Endothelial cell of umbilical vein (primary cell): ENCODE measurements around the gene FAM53B. TPM values are rescaled to one million over a fixed set of nuclear protein-coding genes. Genes with fewer than 3 reads are reported as not detected.

ENCODE experiments used
- BruUV-seq: library from RNA; stranded (reverse); fragments of 400-500 nt; replicated peaks from 2 replicates; lab custom pipeline; 2021; lab: Mats Ljungman, UMichigan
- CTCF ChIA-PET: fragments of 300-600, 350-600 bp; sonication (Branson Sonifier 250); formaldehyde crosslinking; loops from one replicate; lab custom pipeline; 2021; ENCODE audit warnings: antibody characterized with exemption, inconsistent platforms; lab: Charles Lee
- POLR2A ChIA-PET: fragments of 300-600, 350-600 bp; sonication (Branson Sonifier 250); formaldehyde crosslinking; loops from one replicate; lab custom pipeline; 2021; ENCODE audit warnings: antibody characterized with exemption, inconsistent platforms; lab: Charles Lee
- DNase-seq: peaks from one replicate; pipeline ENCODE4 v3.0.0-alpha.2; 2011; ENCODE audit warnings: low read depth, low spot score
- FAIRE-seq: peaks from 2 replicates; lab custom pipeline; 2011; peaks lifted over from hg19 to GRCh38; lab: Jason Lieb, UNC
- H2AFZ ChIP-seq: 2 replicates; pipeline ENCODE4 v1.6.0; 2012; ENCODE audit warnings: low read depth, low read length, control low read depth, inconsistent platforms
- H3K27ac ChIP-seq: 2 replicates; pipeline ENCODE4 v1.5.1; 2011; ENCODE audit warnings: low read depth, mild to moderate bottlenecking, control low read depth, low read length, moderate library complexity; ENCODE audit not compliant: insufficient read depth
- H3K27me3 ChIP-seq, 2 experiments: 2 replicates each; pipeline versions ENCODE4 v1.6.0 to v1.6.1; 2011; ENCODE audit warnings: low read length in 2 of 2, mixed read lengths in 1 of 2; ENCODE audit not compliant: control insufficient read depth in 2 of 2, insufficient read depth in 2 of 2
- H3K36me3 ChIP-seq, 2 experiments: 2 replicates in 1 of 2; 3 replicates in 1 of 2; pipeline ENCODE4 v1.5.1; 2011; ENCODE audit warnings: low read length in 2 of 2, mild to moderate bottlenecking in 1 of 2, moderate library complexity in 1 of 2; ENCODE audit not compliant: control insufficient read depth in 2 of 2, insufficient read depth in 2 of 2; ENCODE audit errors: extremely low read depth in 1 of 2
- H3K4me1 ChIP-seq: 3 replicates; pipeline ENCODE4 v1.5.1; 2011; ENCODE audit warnings: mild to moderate bottlenecking, low read length; ENCODE audit not compliant: control insufficient read depth, insufficient read depth; ENCODE audit errors: extremely low read depth
- H3K4me2 ChIP-seq: 2 replicates; pipeline ENCODE4 v1.6.1; 2011; ENCODE audit warnings: low read length, control low read depth, mixed read lengths; ENCODE audit not compliant: insufficient read depth
- H3K4me3 ChIP-seq, 3 experiments: fragments of 200-600 bp in 1 of 3; sonication (generic), shearing (Covaris generic) in 1 of 3; replicated peaks in 1 of 3; 2 replicates each; pipeline ENCODE4 v1.5.1; 2011 to 2016; ENCODE audit warnings: control low read depth in 3 of 3, low read length in 3 of 3, mild to moderate bottlenecking in 2 of 3, inconsistent platforms in 1 of 3, low read depth in 1 of 3, moderate library complexity in 1 of 3; ENCODE audit not compliant: insufficient read depth in 1 of 3
- H3K79me2 ChIP-seq: 2 replicates; pipeline ENCODE4 v1.6.0; 2012; ENCODE audit warnings: low read length, inconsistent platforms; ENCODE audit not compliant: control insufficient read depth, insufficient read depth
- H3K9ac ChIP-seq: replicated peaks from 2 replicates; pipeline ENCODE3; 2011; ENCODE audit warnings: low read length, control low read depth; ENCODE audit not compliant: insufficient read depth; ENCODE audit errors: extremely low read depth
- H3K9me1 ChIP-seq: replicated peaks from 3 replicates; pipeline ENCODE4 v1.6.0; 2011; ENCODE audit warnings: mild to moderate bottlenecking, low read length; ENCODE audit not compliant: control insufficient read depth, insufficient read depth; ENCODE audit errors: extremely low read depth
- H3K9me3 ChIP-seq: replicated peaks from 2 replicates; pipeline ENCODE4 v1.5.1; 2012; ENCODE audit warnings: low read length, inconsistent platforms; ENCODE audit not compliant: control insufficient read depth, insufficient read depth
- H4K20me1 ChIP-seq: replicated peaks from 2 replicates; pipeline ENCODE3; 2011; ENCODE audit warnings: mild to moderate bottlenecking, low read length; ENCODE audit not compliant: control insufficient read depth, insufficient read depth; ENCODE audit errors: extremely low read depth
- CTCF ChIP-seq, 2 donors: IDR thresholded peaks; 1 replicate in 1 of 2; 2 replicates in 1 of 2; pipeline ENCODE4 v1.5.1; 2011; ENCODE audit warnings: low read length in 2 of 2, mild to moderate bottlenecking in 2 of 2, moderate library complexity in 2 of 2, control low read depth in 1 of 2, inconsistent platforms in 1 of 2, low read depth in 1 of 2; ENCODE audit not compliant: insufficient read depth in 1 of 2; ENCODE audit errors: extremely low read depth in 1 of 2
- EZH2 ChIP-seq: IDR thresholded peaks from 2 replicates; pipeline ENCODE4 v1.6.1; 2012; ENCODE audit warnings: borderline replicate concordance, low read depth, mild to moderate bottlenecking, moderate library complexity, low read length, inconsistent platforms; ENCODE audit not compliant: severe bottlenecking
- FOS ChIP-seq: IDR thresholded peaks from 2 replicates; pipeline ENCODE4 v1.6.1; 2011; ENCODE audit warnings: mild to moderate bottlenecking, low read length, moderate library complexity, borderline replicate concordance; ENCODE audit not compliant: insufficient read depth
- GATA2 ChIP-seq: IDR thresholded peaks from 2 replicates; pipeline ENCODE4 v1.7.0; 2011; ENCODE audit warnings: low read depth, mild to moderate bottlenecking, moderate library complexity, mixed read lengths, low read length; ENCODE audit not compliant: insufficient read length, insufficient read depth
- JUN ChIP-seq: IDR thresholded peaks from 2 replicates; pipeline ENCODE4 v1.6.1; 2011; ENCODE audit warnings: borderline replicate concordance, low read depth; ENCODE audit not compliant: insufficient read length, insufficient read depth
- MAX ChIP-seq: IDR thresholded peaks from 2 replicates; pipeline ENCODE4 v1.6.1; 2011; ENCODE audit not compliant: insufficient read depth, insufficient read length
- MYC ChIP-seq: IDR thresholded peaks from one replicate; pipeline ENCODE4 v1.6.1; 2011; ENCODE audit warnings: mild to moderate bottlenecking, low read depth, low read length
- POLR2A ChIP-seq: IDR thresholded peaks from 2 replicates; pipeline ENCODE4 v1.6.1; 2012; ENCODE audit warnings: low read depth, mild to moderate bottlenecking, control low read depth, low read length
- POLR2AphosphoS5 ChIP-seq: IDR thresholded peaks from 2 replicates; pipeline ENCODE4 v1.6.1; 2012; ENCODE audit warnings: low read depth, mild to moderate bottlenecking, control low read depth, low read length, moderate library complexity; ENCODE audit not compliant: insufficient read depth
- dilution Hi-C: fragments of 300-500 bp; cut with MboI; formaldehyde crosslinking; loops from one replicate; pipeline ENCODE4 v1.15.0; 2019; ENCODE audit warnings: low sequenced_read_pairs; ENCODE audit not compliant: extremely low pct_ligation_motif_present
- intact Hi-C: fragments of 100-400 bp; cut with micrococcal nuclease; formaldehyde crosslinking; loops from one replicate; pipeline ENCODE4 v1.10.0; 2022
- polyA plus RNA-seq, 4 experiments: library from polyadenylated mRNA; depleted of rRNA in 3 of 4; stranded (reverse) in 3 of 4; unstranded in 1 of 4; fragments of >200 nt; gene quantifications; 2 replicates each; pipeline versions ENCODE4 v1.2.1 to v1.2.3, GENCODE V29; 2011 to 2012; ENCODE audit warnings: missing spikeins in 1 of 4
- total RNA-seq: library from RNA; stranded (reverse); gene quantifications from 2 replicates; pipeline ENCODE4 v1.2.3, GENCODE V29; 2021

FAM53B gene
- total and polyA plus RNA-seq, 2 donors (not counting 3 experiments of a cell fraction or from before 2014, with no cell fraction given) = 8.5 to 21.1 TPM

- dilution Hi-C loops = no loop called here
- Histone ChIP-seq H3K36me3 (no peaks in the 10 kb centered on the region), H4K20me1 (no peaks in the 10 kb centered on the region), H3K27ac (no peak overlapping the region), H3K4me2 (no peak overlapping the region), H3K9me3 (no peaks in the 10 kb centered on the region), H3K79me2 (no peaks in the 10 kb centered on the region), H3K27me3 (peaks cover 0 to 1% of the 10 kb centered on the region in 2 experiments), H3K4me1 (peaks cover 2% of the 10 kb centered on the region), H2AFZ (no peak overlapping the region), H3K4me3 (no peak overlapping the region), H3K9me1 (no peaks in the 10 kb centered on the region), H3K9ac (no peak overlapping the region)
- BruUV-seq = no TSS peak
- FAIRE-seq (no peak), DNase-seq (no peak)
- ChIA-PET POLR2A (no interaction called here), CTCF (interaction anchor here (0.6 to 1.3 kb wide), 2 partner anchors 148 to 175 kb away, joined by 3 to 5 read pairs; no protein-coding TSS in a partner anchor)
- TF ChIP-seq EZH2 (no peak), JUN (no peak), CTCF (IDR thresholded peaks at IDR 0.05; ENCODE audit: extremely low read depth in 1 of 2, insufficient read depth in 1 of 2, low read depth in 1 of 2, low read length in 2 of 2) (no peak), GATA2 (no peak), MAX (no peak), MYC (no peak), POLR2AphosphoS5 (no peak), FOS (no peak), POLR2A (no peak)
- intact Hi-C loops = no loop called here
Measured at GRCh38 chr10:124592736-124593430, 151.3 kb downstream of the FAM53B start.
